ENCODE results near the gene WDR46. TPM values are rescaled to one million over a fixed set of nuclear protein-coding genes. Genes with fewer than 3 reads are reported as not detected.
A peak's percentile ranks its signal among the peaks of the same experiment; 100 is the strongest.
"Not testable (repeated sequence)": the region's sequence is repeated elsewhere in the genome, so short reads cannot be mapped to it uniquely, and the experiment has no call there.

The WDR46 gene
- total RNA-seq, 1 donor from 2014 or later: 91.0 TPM

DNA sequence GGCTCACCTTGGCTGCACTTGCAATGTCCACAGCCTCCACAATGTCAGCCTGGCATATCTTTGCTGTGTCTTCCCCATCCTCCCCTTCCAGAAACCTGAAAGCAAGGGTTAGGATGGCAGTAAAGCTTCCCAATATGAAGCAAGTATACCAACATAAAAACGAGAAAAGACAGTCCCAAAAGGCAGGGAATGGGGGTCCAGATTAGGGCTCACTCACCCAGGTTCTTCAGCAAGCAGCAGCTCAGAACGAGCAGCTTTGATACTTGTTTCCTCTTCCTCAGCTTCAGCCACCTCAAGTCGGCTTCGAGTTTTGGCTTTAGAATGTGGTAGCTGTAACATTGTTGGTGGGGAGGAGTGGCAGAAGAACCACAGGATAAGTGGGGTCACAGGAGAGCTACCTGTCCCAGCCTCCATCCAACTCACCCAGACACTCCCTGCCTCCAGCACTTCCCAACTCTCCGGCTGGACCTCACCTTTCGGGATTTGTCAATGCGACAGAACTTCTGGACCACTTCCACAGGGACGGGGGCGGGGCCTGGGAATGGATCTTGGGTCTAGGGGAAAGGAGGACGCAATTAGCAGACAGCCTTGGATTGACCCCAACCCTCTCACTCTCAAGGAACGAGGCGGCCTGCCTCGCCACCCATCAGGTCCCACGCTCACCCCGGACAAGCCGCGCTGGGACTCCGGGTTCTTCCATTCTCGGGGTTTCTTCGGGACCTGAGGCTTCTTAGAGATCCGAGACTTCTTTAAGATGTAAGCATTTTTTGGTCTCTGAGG lies 708 bp downstream of the WDR46 start:
- DNase-seq (ENCODE audit: extremely low read depth, low read depth, low spot score): no peak

DNA sequence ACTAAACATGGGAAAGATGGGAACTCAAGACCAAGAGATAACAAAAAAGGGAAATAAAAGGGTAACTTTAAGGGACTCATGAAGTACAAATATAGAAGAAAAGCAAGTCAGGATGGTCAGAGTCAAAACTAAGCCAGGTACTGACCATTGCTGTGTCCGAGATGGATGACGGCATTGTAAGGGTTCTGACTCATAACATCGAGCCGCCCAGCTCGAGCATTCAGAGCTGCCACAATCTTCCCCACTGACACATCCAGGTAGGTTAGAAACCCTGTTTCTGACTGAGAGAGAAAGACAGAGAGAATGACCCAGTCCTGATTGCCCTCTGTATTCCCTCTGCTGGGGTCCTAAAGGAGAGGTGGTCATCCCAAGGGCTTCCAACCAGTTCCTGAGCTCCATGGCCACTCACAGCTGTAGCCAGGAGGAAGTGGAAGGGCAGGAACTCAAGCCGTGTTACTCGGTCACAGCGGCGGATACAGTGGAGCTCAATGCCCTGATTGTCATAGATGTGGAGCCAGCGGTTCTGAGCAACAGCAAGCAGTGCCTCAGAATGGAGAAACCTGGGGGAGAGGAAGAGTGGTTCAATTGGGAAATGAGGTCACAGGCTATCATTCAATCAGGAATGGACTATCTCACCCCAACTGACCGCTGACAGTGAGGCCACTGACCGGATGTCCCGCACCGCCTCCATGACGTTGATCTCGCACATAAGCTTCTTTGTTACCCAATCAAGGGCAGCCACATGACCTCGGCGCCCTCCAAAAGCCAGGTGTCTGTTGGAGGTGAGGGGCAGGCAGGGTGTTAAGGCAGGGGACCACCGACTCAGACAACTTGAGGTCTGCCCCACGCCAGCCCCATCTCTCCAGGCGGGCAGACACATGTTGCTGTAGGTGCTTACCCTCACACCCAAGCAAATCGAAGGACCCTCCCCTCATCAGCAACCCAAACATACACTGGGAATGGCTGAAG lies 1.8 kb downstream of the WDR46 start:
- DNase-seq (ENCODE audit: extremely low read depth, low read depth, low spot score): no peak

DNA sequence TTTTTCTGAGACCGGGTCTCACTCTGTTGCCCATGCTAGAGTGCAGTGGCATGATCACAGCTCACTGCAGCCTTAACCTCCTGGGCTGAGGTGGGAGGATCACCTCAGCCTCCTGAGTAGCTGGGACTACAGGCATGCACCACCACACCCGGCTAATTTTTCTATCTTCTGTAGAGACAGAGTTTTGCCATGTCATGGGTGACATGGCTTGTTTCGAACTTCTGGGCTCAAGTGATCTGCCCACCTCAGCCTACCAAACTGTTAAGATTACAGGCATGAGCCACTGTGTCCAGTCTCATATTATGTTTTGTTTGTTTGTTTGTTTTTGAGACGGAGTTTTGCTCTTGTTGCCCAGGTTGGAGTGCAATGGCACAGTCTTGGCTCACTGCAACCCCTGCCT lies 3.8 kb downstream of the WDR46 start:
- DNase-seq (ENCODE audit: extremely low read depth, low read depth, low spot score): not testable (repeated sequence)

DNA sequence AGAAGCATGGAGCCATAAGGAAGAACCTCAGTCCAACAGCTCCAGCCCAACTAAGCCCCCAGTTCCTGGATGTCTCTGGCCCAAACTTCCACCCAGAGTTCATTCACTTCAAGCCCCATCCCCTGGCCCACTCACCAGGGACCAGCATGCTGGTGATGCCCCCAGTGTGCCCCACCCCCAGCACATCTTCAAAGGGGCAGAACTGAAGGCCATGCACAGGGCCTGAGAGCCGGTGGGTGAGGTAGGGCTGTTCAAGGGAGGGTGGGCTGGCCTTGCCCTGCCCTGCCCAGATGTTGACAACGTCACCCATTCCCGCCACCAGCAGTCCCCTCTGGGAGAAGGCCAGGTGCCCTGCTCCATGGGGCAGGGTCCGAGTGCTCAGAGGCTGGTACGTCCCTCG lies 8.5 kb downstream of the WDR46 start:
- DNase-seq (ENCODE audit: extremely low read depth, low read depth, low spot score): no peak

DNA sequence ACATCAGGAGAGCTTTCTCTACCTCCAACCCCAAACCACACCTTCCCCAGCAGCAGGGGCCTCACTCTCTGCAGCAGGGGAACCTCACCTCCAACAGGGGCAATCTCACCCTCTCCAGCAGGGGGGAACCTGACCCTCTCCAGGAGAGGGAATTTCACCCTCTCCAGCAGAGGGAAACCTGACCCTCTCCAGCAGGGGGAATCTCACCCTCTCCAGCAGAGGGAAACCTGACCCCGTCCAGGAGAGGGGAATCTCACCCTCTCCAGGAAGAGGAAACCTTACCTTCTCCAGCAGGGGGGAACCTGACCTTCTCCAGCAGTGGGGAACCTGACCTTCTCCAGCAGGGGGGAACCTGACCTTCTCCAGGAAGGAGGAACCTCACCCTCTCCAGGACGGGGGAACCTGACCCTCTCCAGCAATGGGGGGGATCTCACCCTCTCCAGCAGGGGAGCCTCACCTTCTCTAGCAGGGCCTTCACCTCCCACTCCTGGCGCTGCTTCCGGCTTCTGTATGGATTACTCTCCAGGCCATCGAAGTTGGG lies 9.0 kb downstream of the WDR46 start:
- no peak for DNase-seq (ENCODE audit: extremely low read depth, low read depth, low spot score)

DNA sequence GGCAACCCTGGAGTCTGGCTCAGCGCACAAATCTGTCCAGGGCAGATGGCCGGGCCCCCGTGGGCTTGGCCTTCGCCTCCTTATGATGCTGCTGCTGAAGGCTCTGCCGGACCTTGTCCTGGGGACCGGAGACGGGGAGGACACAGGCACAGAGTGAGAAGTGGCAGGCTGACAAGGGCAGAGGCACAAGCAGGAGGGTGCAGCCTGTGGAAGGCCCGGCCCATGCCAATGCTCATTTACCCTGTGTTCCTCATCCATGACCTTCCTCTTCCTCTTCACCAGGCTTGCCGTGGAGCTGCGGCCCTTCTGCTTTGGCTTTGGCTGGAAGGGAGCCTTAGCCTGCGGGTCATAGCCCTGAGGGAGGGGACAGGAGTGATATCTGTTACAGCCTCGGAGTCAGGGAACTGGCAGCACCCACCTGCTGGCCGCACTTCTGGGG lies 9.8 kb downstream of the WDR46 start:
- no peak for DNase-seq (ENCODE audit: extremely low read depth, low read depth, low spot score)

DNA sequence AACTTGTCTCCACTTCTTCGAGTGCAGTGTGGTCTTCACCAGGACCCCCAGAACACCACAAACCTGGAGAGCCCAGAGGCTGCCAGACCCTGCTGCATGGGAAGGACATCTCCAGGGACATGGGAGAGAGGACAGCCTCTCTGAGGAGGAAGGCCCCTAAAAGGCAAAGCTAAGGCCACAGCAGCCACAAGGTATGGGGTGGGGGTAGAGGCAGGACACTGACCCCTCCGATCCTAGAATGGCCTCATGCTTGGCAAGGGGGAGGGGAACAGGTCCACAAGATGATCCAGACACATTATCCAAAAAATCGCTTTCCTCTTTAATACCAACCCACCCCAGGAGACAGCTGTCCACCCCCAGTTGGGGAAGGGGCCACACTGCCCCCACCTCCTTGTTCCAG lies 10.2 kb downstream of the WDR46 start:
- no peak for DNase-seq (ENCODE audit: extremely low read depth, low read depth, low spot score)

DNA sequence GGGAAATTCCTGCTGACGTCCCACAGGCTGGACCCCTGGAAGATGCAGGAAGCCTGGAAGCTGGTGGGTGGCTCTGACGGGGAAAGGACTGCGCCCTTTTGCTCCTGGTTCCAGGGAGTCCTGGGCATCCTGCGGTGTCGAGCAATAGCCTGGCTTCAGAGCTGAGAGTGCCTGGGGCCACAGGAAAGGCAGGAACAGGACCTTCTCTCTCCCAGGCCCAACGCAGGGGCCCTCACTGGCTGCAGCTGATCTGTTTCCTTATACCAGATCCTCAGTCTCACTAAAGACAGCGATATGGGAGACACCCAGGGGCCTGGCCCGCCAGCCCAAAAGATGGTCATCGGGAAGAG lies 10.7 kb downstream of the WDR46 start:
- no peak for DNase-seq (ENCODE audit: extremely low read depth, low read depth, low spot score)

DNA sequence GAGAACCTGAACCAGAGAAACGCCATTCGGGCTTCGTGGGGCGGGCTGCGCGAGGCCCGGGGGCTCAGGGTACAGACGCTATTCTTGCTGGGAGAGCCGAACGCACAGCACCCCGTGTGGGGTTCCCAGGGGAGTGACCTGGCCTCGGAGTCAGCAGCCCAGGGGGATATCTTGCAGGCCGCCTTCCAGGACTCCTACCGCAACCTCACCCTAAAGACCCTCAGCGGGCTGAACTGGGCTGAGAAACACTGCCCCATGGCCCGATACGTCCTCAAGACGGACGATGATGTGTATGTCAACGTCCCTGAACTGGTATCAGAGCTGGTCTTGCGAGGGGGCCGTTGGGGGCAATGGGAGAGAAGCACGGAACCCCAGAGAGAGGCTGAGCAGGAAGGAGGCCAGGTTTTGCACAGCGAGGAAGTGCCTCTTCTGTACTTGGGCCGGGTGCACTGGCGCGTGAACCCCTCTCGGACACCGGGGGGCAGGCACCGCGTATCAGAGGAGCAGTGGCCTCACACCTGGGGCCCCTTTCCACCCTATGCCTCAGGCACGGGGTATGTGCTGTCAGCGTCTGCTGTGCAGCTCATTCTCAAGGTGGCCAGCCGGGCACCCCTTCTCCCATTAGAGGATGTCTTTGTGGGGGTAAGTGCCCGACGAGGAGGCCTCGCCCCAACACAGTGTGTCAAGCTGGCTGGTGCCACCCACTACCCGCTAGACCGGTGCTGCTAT lies 11.2 kb downstream of the WDR46 start:
- no peak for DNase-seq (ENCODE audit: extremely low read depth, low read depth, low spot score)

DNA sequence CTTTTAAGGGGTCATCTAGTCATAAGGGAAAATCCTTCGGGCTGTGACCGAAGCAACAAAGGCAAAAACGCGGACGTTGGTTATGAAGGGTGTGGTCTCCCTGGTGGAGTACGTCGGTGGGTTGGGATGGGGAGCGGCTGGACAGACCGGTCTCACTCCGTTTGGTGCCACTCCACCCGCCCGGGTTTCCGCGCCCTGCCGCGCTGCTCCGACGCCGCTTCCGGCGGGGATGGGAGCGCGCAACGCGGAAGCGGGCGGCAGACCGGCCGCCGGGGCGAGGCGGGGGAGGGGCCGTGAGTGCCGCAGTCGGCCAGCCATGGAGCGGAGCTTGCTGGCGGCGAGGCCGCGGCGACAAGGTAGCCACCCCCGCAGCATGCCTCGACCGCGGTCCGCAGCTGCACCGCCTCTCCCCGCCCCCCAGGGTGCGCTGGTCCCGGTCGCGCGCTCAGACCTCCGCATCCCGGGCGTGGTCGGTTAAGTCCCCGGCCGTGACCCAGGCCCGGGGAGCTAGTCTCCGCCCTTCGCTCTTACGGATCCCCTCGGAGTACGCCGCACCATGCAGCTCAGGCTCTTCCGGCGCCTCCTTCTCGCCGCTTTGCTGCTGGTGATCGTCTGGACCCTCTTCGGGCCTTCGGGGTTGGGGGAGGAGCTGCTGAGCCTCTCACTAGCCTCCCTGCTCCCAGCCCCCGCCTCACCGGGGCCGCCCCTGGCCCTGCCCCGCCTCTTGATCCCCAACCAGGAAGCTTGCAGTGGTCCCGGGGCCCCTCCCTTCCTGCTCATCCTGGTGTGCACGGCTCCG lies 12.0 kb downstream of the WDR46 start, which contains the start of gene B3GALT4:
B3GALT4 (plus strand) TSS at position 260 of the 799 bp plus-strand sequence; CDS start at position 557, 297 bp downstream.
- DNase-seq (ENCODE audit: extremely low read depth, low read depth, low spot score): no peak

DNA sequence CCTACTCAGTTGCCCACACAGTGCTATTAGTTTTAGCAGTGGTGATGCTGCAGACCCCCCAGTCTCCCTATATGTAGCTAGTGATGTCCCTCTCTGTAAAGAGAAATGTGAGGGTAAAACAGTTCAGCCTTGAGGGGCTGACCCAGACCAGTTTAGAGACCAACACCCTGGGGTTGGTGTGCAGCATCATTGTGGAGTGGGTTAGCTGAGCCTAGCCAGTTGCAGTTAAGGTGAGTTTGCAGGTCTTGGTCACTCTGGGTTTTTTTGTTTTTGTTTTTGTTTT lies 12.5 kb downstream of the WDR46 start:
- DNase-seq (ENCODE audit: extremely low read depth, low read depth, low spot score): no peak

DNA sequence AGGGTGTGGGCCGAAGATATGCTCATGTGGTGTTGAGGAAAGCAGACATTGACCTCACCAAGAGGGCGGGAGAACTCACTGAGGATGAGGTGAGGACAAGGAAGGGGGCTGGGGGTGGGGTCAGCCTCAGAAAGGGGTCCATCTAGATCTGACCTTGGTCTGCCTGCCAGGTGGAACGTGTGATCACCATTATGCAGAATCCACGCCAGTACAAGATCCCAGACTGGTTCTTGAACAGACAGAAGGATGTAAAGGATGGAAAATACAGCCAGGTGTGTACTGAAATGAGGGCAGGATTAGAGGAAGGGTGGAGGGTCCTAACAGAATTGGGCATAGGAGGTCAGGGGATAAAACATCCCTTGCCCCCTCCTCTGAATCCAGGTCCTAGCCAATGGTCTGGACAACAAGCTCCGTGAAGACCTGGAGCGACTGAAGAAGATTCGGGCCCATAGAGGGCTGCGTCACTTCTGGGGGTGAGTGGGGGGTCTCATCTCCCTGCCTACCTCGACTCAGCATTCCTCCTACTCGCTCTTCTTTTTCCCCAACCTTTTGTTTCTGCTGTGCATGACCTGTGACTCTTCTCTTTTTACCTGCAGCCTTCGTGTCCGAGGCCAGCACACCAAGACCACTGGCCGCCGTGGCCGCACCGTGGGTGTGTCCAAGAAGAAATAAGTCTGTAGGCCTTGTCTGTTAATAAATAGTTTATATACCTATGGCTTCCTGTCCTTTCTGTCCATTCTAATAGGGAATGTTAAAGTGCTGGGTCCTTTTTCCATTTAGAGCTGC lies 13.1 kb downstream of the WDR46 start:
- not testable (repeated sequence) for DNase-seq (ENCODE audit: extremely low read depth, low read depth, low spot score)

DNA sequence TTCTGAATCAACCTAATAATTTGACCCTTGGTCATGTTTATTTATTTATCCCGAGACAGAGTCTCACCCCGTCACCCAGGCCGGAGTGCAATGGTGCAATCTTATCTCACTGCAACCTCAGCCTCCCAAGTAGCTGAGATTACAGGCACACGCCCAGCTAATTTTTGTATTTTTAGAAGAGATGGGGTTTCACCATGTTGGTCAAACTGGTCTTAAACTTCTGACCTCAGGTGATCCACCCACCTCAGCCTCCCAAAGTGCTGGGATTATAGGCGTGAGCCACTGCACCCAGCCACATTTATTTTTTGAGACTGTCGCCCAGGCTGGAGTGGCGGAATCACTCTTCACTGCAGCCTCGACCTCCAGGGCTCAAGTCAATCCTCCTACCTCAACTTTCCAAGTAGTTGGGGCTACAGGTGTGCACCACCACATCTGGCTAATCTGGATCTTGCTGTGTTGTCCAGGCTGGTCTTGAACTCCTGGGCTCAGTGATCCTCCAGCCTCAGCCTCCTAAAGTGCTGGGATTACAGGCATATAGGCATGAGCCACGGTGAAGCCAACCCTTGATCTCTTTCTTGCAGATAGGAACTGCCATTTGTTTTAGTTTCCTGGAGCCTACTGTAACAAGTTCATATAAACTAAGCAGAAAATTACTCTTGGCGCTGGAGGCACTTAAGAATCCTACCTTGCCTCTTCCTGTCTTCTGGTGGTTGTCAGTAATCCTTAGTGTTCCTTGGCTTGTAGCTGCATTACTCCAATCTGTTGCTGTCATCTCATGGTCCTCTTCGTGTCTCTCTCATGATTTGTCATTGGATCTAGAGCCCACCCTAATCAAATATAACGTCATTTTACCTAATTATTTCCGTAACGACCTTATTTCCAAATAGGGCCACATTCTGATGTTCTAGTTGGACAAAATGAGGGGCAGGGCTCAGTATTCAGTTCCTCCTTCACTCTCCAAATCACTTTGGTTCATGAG lies 14.8 kb downstream of the WDR46 start:
- DNase-seq (ENCODE audit: extremely low read depth, low read depth, low spot score): no peak

DNA sequence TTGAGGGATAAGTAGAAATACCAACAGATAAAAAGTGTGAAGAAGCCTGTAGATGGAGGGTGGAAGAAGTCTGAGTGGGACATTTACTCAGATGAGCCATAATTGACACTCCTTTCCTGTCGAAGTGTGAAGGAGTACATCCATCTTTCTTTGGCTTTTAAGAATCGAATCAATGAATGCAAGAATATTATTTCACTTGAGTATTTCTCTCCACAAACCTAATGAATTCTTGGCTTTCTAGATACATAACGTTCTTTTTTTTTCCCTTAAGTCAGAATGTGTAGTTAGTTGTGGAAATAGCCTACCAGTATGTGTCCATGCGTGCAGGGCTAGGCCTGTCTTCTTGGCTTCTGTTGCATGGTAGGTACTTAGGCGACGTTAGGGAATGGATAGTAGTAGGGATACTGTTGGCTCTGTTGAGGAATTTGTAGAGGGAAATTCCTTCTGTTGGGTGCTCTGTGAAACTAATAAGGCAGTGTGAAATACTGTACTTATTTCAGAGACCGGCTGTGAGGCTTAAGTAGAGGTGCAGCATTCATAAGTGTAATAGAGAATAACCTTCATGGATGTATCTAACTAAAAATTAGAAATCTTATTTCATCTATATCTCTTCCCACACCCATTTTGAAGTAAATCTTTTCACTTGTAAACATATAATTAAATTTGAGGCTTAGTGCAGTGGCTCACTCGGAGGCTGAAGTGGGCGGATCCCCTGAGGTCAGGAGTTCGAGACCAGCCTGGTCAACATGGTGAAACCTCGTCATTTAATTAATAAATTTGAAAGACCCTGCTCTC lies 15.7 kb downstream of the WDR46 start:
- DNase-seq (ENCODE audit: extremely low read depth, low read depth, low spot score): no peak

DNA sequence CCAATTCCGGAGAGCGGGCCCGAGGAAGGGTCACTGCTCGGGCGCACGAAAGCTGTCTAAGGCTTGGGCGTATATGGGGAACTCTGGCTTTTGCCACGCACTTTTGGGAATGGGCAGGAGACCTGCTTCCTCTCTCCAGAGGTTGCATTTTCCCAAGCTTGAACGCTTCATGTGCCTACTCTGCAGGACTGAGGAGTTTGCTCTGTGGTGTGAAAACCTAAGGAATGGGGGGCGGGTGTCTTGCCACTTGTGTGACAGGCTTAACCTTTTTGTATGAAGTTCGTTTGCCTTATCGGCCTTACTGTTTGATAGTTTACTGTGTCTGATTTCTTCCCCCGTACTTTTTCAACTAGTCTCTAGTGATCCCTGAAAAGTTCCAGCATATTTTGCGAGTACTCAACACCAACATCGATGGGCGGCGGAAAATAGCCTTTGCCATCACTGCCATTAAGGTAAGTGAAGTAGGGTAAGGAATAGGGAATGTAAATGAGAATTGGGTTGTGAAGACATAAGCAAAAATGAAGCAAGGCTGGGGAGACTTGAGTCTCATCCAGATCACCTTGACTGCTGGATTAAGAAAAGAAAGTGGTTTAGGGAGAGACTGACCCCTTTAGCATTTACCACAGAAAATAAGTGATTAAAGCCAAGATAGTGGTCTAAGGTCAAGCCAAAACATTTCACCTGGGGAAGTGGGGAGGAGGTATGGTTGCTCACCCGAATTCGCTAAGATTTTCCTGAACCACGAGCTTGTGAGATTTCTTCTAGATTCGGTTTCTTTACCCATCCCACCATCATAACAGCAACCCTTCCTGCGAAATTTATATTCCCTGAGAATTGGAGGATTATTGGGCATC lies 16.5 kb downstream of the WDR46 start:
- DNase-seq (ENCODE audit: extremely low read depth, low read depth, low spot score): no peak

DNA sequence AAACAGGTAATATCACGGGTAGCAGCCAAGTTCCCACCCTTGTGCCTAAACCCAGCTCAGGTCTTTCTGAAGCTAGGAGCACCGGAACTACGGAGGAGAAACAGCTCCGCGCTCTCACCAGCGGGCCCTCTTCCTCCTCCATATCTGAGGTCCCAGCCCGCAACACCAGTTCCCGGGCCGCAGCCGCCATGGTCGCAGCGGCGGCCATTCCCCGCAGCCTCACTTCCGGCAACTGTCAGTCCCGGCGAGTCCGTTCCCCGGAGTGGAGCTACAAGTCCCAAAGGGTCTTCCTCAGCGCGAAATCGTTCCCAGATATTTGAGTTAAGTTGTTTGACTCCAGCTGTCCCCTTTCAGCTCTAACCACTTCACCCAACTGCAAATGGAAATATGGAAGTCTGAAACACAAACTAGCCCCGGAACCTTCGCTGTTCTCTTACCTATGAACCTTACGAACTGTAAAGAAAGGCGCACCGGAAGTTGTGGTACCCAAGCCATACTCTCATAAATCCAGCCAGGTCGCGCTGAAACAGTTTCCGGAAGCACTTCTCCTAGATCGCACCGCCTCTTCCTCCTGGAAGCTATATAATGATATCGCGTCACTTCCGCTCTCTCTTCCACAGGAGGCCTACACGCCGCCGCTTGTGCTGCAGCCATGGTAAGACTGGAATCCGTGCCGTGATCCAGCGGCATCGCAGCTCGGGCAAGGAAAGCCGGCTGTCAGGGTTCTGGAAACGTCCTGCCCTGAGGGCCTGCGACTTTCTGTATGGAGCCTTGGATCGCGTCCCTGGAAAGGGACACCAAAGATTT lies 17.4 kb downstream of the WDR46 start, which contains the start of the genes RPS18 and VPS52:
RPS18 (plus strand) TSS at position 608 of the 807 bp plus-strand sequence; CDS start at position 653, 45 bp downstream.
VPS52 (minus strand) TSS at position 409 of the 807 bp plus-strand sequence; CDS start at position 208, 201 bp downstream.
- DNase-seq (ENCODE audit: extremely low read depth, low read depth, low spot score): peak; percentile 99
